ENCODE data around the gene PELI2. TPM values are rescaled to one million over a fixed set of nuclear protein-coding genes. Genes with fewer than 3 reads are reported as not detected.

The PELI2 gene
- total and polyA plus RNA-seq, 2 of the 4 experiments (the other 2 are of a cell fraction), result 6.0 to 36.7 TPM

- no peak overlapping the region for H3K9ac ChIP-seq (ENCODE audit: low read depth, low read length)
- no peak overlapping the region for H3K4ac ChIP-seq (ENCODE audit: low read depth, low read length)
- no peak overlapping the region for H3K27ac ChIP-seq (ENCODE audit: insufficient read depth, low read length)
- ATAC-seq (ENCODE audit: low read depth), result no peak
- no peak overlapping the region for H3K4me3 ChIP-seq (ENCODE audit: insufficient read depth, low read depth, low read length)
- WGBS, 2 experiments (ENCODE audit: extremely low coverage in 2 of 2, insufficient read length in 1 of 2), result 100% methylated on average over 2 of the region's 3 CpGs; no CpG with 5 or more reads in 1 of the 2 experiments
- H3K4me2 ChIP-seq (ENCODE audit: low read depth, low read length), result no peak overlapping the region
- no peak overlapping the region for H2BK5ac ChIP-seq (ENCODE audit: low read depth, low read length, poor library complexity, severe bottlenecking)
- H4K5ac ChIP-seq (ENCODE audit: low read depth, low read length), result no peak overlapping the region
- H3K9me1 ChIP-seq (ENCODE audit: insufficient read depth, low read length), result peaks cover 12% of the 10 kb centered on the region
- ChIA-PET CTCF (no interaction called here), POLR2A (ENCODE audit: unreplicated experiment) (no interaction called here)
- H4K8ac ChIP-seq (ENCODE audit: low read depth in 2 of 2, low read length in 2 of 2), result no peak overlapping the region
- H2AK5ac ChIP-seq (ENCODE audit: low read depth, low read length), result 0 out of 2 replicates have a peak overlapping the region, but pooled peaks have one; percentile 2
- no peak overlapping the region for H3K14ac ChIP-seq (replicated peaks; ENCODE audit: low read depth, low read length)
- peaks cover 32 to 48% of the 10 kb centered on the region in 2 experiments; a peak in 3 of 4 replicates for H3K79me1 ChIP-seq (ENCODE audit: low read depth in 1 of 2, low read length in 2 of 2)
- no peak overlapping the region for H2BK20ac ChIP-seq (ENCODE audit: low read depth, low read length)
- no peak overlapping the region for H2AK9ac ChIP-seq (replicated peaks; ENCODE audit: low read depth, low read length, poor library complexity)
- no peak overlapping the region for H4K91ac ChIP-seq (ENCODE audit: insufficient read depth, low read depth, low read length)
- peaks cover 4% of the 10 kb centered on the region; the same call in 1 of the 2 replicates for H3K9me3 ChIP-seq (ENCODE audit: control insufficient read depth, insufficient read depth, low read length)
- no peak overlapping the region; the same call in 2 of the 3 replicates for H2BK15ac ChIP-seq (ENCODE audit: low read depth, low read length)
- H3K18ac ChIP-seq (ENCODE audit: low read depth, low read length), result no peak overlapping the region
- no peaks in the 10 kb centered on the region; the same call in 1 of the 2 replicates for H4K20me1 ChIP-seq (ENCODE audit: insufficient read depth, low read length)
- in situ Hi-C loops (cut with MboI; ENCODE audit: low sequenced_read_pairs) (no loop called here), dilution Hi-C loops (cut with HindIII; ENCODE audit: low sequenced_read_pairs, unreplicated experiment) (no loop called here), intact Hi-C loops (cut with micrococcal nuclease) (no loop called here)
- no peak for DNase-seq
- no peak overlapping the region for H2AFZ ChIP-seq (replicated peaks; ENCODE audit: low read length, poor library complexity)
- H3K4me1 ChIP-seq (ENCODE audit: control insufficient read depth, insufficient read depth, low read length), result peaks cover 10% of the 10 kb centered on the region
- no peak overlapping the region for H3K23ac ChIP-seq (ENCODE audit: low read depth, low read length)
- H2BK120ac ChIP-seq (ENCODE audit: low read depth, low read length), result no peak overlapping the region
- no peak for TF ChIP-seq ELK1 (IDR thresholded peaks at IDR 0.05; ENCODE audit: borderline replicate concordance, low read depth, low read length)
- TF ChIP-seq FOS (IDR thresholded peaks at IDR 0.05; ENCODE audit: low read depth, low read length), result no peak
- TF ChIP-seq MXI1 (IDR thresholded peaks at IDR 0.05; ENCODE audit: borderline replicate concordance, low read depth, low read length), result no peak
- TF ChIP-seq RAD21 (IDR thresholded peaks at IDR 0.05; ENCODE audit: low read length), result no peak
- no peak for TF ChIP-seq CEBPB (IDR thresholded peaks at IDR 0.05; ENCODE audit: low read depth, low read length)
- TF ChIP-seq, protein P1, sequence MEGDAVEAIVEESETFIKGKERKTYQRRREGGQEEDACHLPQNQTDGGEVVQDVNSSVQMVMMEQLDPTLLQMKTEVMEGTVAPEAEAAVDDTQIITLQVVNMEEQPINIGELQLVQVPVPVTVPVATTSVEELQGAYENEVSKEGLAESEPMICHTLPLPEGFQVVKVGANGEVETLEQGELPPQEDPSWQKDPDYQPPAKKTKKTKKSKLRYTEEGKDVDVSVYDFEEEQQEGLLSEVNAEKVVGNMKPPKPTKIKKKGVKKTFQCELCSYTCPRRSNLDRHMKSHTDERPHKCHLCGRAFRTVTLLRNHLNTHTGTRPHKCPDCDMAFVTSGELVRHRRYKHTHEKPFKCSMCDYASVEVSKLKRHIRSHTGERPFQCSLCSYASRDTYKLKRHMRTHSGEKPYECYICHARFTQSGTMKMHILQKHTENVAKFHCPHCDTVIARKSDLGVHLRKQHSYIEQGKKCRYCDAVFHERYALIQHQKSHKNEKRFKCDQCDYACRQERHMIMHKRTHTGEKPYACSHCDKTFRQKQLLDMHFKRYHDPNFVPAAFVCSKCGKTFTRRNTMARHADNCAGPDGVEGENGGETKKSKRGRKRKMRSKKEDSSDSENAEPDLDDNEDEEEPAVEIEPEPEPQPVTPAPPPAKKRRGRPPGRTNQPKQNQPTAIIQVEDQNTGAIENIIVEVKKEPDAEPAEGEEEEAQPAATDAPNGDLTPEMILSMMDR (conservative IDR thresholded peaks at IDR 0.05; ENCODE audit: low read depth, low read length), result no peak
- TF ChIP-seq MAFK (IDR thresholded peaks at IDR 0.05; ENCODE audit: low read depth, low read length), result no peak
- no peak for TF ChIP-seq USF2 (IDR thresholded peaks at IDR 0.05; ENCODE audit: low read depth, low read length)
- no peak for TF ChIP-seq NFE2L2 (IDR thresholded peaks at IDR 0.05; ENCODE audit: low read depth, low read length)
- no peak for TF ChIP-seq POLR2A (IDR thresholded peaks at IDR 0.05; ENCODE audit: low read depth, low read length)
- TF ChIP-seq SMC3 (IDR thresholded peaks at IDR 0.05; ENCODE audit: low read depth, low read length), result no peak
- TF ChIP-seq RFX5 (IDR thresholded peaks at IDR 0.05; ENCODE audit: low read depth, low read length), result no peak
- no peak for TF ChIP-seq BHLHE40 (IDR thresholded peaks at IDR 0.05; ENCODE audit: low read depth, low read length)
- no peak for TF ChIP-seq MAZ (IDR thresholded peaks at IDR 0.05; ENCODE audit: borderline replicate concordance, low read depth, low read length)
- TF ChIP-seq RCOR1 (IDR thresholded peaks at IDR 0.05; ENCODE audit: insufficient replicate concordance, low read length), result no peak
- no peak for TF ChIP-seq CHD1 (IDR thresholded peaks at IDR 0.05; ENCODE audit: low read depth, low read length)
- BruUV-seq (replicated peaks), result no TSS peak
- peaks cover 2% of the 10 kb centered on the region; the same call in 1 of the 2 replicates for H3K36me3 ChIP-seq (ENCODE audit: control insufficient read depth, insufficient read depth, low read length)
- H3K27me3 ChIP-seq (ENCODE audit: control insufficient read depth, insufficient read depth, low read length), result no peaks in the 10 kb centered on the region
- H3K56ac ChIP-seq (ENCODE audit: extremely low read depth, insufficient read depth, low read length), result no peak overlapping the region
Measured at GRCh38 chr14:56168007-56168616, 49.9 kb downstream of the PELI2 start.
